ENCODE data around the gene VAMP5. TPM values are rescaled to one million over a fixed set of nuclear protein-coding genes. Genes with fewer than 3 reads are reported as not detected.
A peak's percentile ranks its signal among the peaks of the same experiment; 100 is the strongest.

The VAMP5 gene
- total RNA-seq, 1 donor from 2014 or later, result 1.5 TPM

- H3K27ac Mint-ChIP-seq (ENCODE audit: unreplicated experiment), result peak overlapping the region; percentile 98
- no peak for DNase-seq (ENCODE audit: low read depth, low spot score)
- peaks cover 23% of the 10 kb centered on the region for H3K4me1 Mint-ChIP-seq
- no peaks in the 10 kb centered on the region for H3K27me3 Mint-ChIP-seq (ENCODE audit: low read depth)
- peak overlapping the region; percentile 100 for H3K4me3 Mint-ChIP-seq
- no peaks in the 10 kb centered on the region for H3K36me3 Mint-ChIP-seq (ENCODE audit: low read depth)
- no peak for TF ChIP-seq CTCF (conservative IDR thresholded peaks at IDR 0.05)
- H3K9me3 Mint-ChIP-seq, result no peaks in the 10 kb centered on the region
Measured at GRCh38 chr2:85594715-85595300, 10.6 kb downstream of the VAMP5 start.

- peak within 1 kb of the TSS; percentile 98 for H3K27ac Mint-ChIP-seq (ENCODE audit: unreplicated experiment)
- H3K4me3 Mint-ChIP-seq, result peak within 1 kb of the TSS; percentile 100
- no peaks in the 10 kb centered on the region for H3K9me3 Mint-ChIP-seq
- no peaks in the 10 kb centered on the region for H3K36me3 Mint-ChIP-seq (ENCODE audit: low read depth)
- TF ChIP-seq CTCF (conservative IDR thresholded peaks at IDR 0.05), result no peak
- H3K4me1 Mint-ChIP-seq, result peaks cover 23% of the 10 kb centered on the region
- peak; percentile 85 for DNase-seq (ENCODE audit: low read depth, low spot score)
- H3K27me3 Mint-ChIP-seq (ENCODE audit: low read depth), result no peaks in the 10 kb centered on the region
Measured at GRCh38 chr2:85595301-85596025, 11.2 kb downstream of the VAMP5 start, which contains the start of gene RNF181. Gene RNF181, plus strand, starts transcription at chr2:85595745. Its CDS starts 19 bp downstream, at chr2:85595764.

GRCh38 chr2:85596026-85596333, 11.7 kb downstream of the VAMP5 start:
- H3K4me3 Mint-ChIP-seq, result peak overlapping the region; percentile 100
- H3K4me1 Mint-ChIP-seq, result peaks cover 23% of the 10 kb centered on the region
- no peaks in the 10 kb centered on the region for H3K27me3 Mint-ChIP-seq (ENCODE audit: low read depth)
- no peaks in the 10 kb centered on the region for H3K36me3 Mint-ChIP-seq (ENCODE audit: low read depth)
- no peak for DNase-seq (ENCODE audit: low read depth, low spot score)
- no peak for TF ChIP-seq CTCF (conservative IDR thresholded peaks at IDR 0.05)
- no peaks in the 10 kb centered on the region for H3K9me3 Mint-ChIP-seq
- peak overlapping the region; percentile 97 for H3K27ac Mint-ChIP-seq (ENCODE audit: unreplicated experiment)

GRCh38 chr2:85596486-85597143, 12.4 kb downstream of the VAMP5 start:
- Mint-ChIP-seq H3K27ac (ENCODE audit: unreplicated experiment) (peak overlapping the region; percentile 28), H3K9me3 (no peaks in the 10 kb centered on the region), H3K4me1 (peaks cover 23% of the 10 kb centered on the region), H3K27me3 (ENCODE audit: low read depth) (no peaks in the 10 kb centered on the region), H3K4me3 (peak overlapping the region; percentile 100), H3K36me3 (ENCODE audit: low read depth) (no peaks in the 10 kb centered on the region)
- TF ChIP-seq CTCF (conservative IDR thresholded peaks at IDR 0.05), result no peak
- DNase-seq (ENCODE audit: low read depth, low spot score), result no peak

- peak overlapping the region; percentile 28 for H3K27ac Mint-ChIP-seq (ENCODE audit: unreplicated experiment)
- TF ChIP-seq CTCF (conservative IDR thresholded peaks at IDR 0.05), result no peak
- no peaks in the 10 kb centered on the region for H3K36me3 Mint-ChIP-seq (ENCODE audit: low read depth)
Measured at GRCh38 chr2:85597241-85597640, 13.0 kb downstream of the VAMP5 start.

More at GRCh38 chr2:85597241-85597640, 13.0 kb downstream of the VAMP5 start:
- Mint-ChIP-seq H3K27me3 (ENCODE audit: low read depth) (no peaks in the 10 kb centered on the region), H3K4me3 (peak overlapping the region; percentile 100), H3K4me1 (peaks cover 23% of the 10 kb centered on the region), H3K9me3 (no peaks in the 10 kb centered on the region)
- no peak for DNase-seq (ENCODE audit: low read depth, low spot score)
